AG10803 (cell line): Measurements from ENCODE around the gene BMPR1B.

Experiments
- DNase-seq: peaks from one replicate; pipeline ENCODE4 v3.0.0; 2010; ENCODE audit warnings: low read depth
- H3K4me3 ChIP-seq: 2 replicates; pipeline ENCODE4 v1.5.1; 2011; ENCODE audit warnings: mild to moderate bottlenecking, low read length, control low read depth
- TF ChIP-seq, protein P1 (sequence below): conservative IDR thresholded peaks from 2 replicates; pipeline ENCODE4 v1.5.1; 2011; ENCODE audit warnings: mild to moderate bottlenecking, low read length, control low read depth, inconsistent platforms

BMPR1B gene

DNA sequence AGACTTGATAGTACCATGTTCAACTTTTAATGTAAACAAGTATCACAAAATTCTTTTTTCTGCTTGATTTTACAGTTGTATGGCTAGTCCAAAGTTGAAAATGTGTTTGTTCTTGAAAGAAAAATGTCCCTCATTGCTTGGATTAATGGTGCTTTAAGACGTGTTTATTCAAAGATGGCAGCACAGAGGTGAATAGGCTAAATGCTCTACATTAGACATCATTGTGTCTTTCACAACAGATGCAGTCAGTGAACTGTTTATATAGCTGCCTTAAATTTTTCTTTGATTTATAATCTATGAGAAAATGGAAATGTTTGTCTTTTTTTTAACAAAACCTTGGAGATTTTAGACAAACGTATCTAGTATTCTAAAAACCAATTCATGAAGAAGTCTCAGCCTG is 137.3 kb downstream of the BMPR1B start:
- no peak for DNase-seq
- no peak overlapping the region for H3K4me3 ChIP-seq
- TF ChIP-seq, protein P1, sequence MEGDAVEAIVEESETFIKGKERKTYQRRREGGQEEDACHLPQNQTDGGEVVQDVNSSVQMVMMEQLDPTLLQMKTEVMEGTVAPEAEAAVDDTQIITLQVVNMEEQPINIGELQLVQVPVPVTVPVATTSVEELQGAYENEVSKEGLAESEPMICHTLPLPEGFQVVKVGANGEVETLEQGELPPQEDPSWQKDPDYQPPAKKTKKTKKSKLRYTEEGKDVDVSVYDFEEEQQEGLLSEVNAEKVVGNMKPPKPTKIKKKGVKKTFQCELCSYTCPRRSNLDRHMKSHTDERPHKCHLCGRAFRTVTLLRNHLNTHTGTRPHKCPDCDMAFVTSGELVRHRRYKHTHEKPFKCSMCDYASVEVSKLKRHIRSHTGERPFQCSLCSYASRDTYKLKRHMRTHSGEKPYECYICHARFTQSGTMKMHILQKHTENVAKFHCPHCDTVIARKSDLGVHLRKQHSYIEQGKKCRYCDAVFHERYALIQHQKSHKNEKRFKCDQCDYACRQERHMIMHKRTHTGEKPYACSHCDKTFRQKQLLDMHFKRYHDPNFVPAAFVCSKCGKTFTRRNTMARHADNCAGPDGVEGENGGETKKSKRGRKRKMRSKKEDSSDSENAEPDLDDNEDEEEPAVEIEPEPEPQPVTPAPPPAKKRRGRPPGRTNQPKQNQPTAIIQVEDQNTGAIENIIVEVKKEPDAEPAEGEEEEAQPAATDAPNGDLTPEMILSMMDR, result no peak

DNA sequence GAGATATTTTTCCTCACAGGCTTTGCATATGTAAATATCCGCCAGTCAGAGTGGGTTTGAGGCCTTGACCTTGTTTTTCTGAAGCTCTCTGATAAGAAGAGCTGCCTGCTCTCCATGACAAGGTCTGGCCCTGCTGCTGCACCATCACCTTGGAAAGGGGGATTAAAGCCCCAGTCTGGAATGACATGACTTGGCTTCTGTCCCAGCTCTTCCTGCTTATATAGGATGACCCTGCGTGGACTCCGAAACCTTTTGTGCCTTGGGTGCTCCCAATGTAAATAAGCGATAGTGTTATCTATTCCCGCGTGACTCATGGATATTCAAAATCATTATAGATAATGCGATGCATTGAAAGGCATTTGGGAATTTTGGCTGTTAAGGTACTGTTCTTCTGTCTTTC is 139.3 kb downstream of the BMPR1B start:
- TF ChIP-seq, protein P1, result no peak
- no peak for DNase-seq
- H3K4me3 ChIP-seq, result no peak overlapping the region

DNA sequence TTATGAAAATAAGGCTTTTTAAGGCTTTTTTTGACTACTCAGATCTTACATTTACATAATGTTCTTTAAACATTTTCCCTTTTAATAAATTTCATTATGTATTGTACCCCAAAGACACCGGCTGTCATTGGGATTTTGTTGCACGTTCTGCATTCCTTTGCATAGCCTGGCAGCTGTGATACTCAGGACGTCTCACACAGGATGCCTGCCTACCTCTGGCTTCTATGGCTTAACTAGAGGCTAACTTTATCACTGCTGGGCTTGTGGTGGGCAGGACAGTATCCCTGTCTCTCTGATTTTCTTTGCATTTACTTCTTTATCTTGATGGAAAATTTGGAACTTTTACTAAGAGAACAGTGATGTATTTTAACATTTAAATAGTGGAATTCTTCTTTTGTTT is 147.8 kb downstream of the BMPR1B start:
- TF ChIP-seq, protein P1, result no peak
- H3K4me3 ChIP-seq, result no peak overlapping the region
- DNase-seq, result no peak

DNA sequence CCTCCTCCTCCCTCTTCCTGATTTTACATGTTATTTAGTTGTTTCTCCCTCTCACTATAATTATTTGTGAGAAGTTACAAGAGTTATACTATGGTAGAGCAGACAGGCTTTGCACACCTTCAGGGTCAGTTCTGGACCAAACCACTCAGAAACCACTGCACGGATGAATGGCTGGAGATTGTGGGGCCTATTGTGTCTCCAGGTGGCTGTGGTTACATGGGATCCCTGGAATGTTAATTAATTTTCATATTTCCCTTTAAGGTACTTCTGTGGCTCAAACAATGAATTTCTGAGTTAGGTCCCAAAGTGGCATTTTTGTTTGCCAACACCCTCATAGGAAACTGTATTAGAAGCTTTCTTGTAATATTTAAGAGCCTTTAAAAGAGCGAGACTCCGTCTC is 151.9 kb downstream of the BMPR1B start:
- no peak overlapping the region for H3K4me3 ChIP-seq
- DNase-seq, result no peak
- TF ChIP-seq, protein P1, result no peak

DNA sequence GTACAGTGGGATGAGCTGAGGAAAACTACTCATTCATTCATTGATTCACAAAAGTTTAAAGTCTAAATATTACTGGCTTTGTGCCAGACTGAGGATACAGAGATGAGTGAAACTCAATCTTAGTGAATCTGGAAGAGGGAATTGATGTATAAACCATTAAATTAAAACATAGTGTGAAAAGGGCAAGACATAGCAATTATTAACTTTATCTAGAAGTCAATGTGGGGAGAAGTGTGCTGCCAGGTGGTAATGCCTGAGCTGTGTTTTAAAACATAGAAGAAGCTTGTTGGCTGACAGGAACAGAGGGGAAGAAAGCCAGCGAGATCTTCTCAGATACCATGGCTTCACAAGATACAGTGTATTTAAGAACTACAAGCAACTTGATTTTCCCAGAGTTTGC is 153.4 kb downstream of the BMPR1B start:
- H3K4me3 ChIP-seq, result no peak overlapping the region
- DNase-seq, result no peak
- TF ChIP-seq, protein P1, result no peak

DNA sequence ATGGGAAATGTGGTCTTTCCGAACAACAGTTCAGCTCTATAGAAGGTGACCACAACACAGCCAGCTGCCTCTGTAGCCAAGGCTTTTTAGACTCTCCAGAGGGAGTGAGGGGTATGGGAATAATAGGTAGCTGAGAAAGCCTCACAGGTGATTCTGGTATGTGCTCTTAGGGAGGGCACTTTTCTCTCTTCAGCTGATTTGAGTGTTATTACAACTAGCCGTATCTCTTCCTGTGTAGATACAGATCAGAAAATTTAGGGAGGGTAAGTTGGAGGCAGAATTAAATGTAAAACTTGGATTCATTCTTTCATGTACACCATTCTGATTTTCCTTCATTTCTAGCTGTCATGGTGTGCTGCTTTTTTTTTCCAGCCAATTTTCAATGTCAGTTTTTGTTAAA is 154.9 kb downstream of the BMPR1B start:
- no peak for DNase-seq
- TF ChIP-seq, protein P1, result no peak
- no peak overlapping the region for H3K4me3 ChIP-seq

DNA sequence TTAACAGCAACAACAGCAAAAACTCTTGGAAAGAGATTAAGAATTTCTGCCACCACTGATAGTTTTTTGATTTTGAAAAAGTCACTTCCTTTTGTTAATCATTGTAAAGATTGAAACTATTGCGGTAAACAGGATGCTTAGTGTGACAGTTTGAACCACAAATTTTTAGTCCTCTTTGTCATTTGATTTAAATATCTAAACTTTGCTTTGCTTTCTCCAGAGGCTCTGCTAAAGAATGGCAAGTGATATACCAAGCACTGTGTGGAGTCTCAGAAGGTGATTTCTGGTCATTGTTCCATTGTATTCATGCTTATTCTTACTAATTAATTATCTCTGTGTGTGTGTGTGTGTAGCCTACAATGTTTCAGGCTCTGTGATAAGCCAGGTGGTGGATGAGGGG is 155.6 kb downstream of the BMPR1B start:
- DNase-seq, result no peak

More for the DNA sequence above, 155.6 kb downstream of the BMPR1B start:
- TF ChIP-seq, protein P1, result no peak
- H3K4me3 ChIP-seq, result no peak overlapping the region
